NCI-H526 (cell line): ENCODE results near the gene SERTAD2.

Experiments
- DNase-seq, 2 experiments: peaks; one replicate each; lab custom pipeline; 2025; lab: John Stamatoyannopoulos, UW

SERTAD2 gene

GRCh38 chr2:64649013-64649484, 4.7 kb downstream of the SERTAD2 start:
- DNase-seq: peak; percentile 57 to 75

- peak; percentile 45 to 84 for DNase-seq
Measured at GRCh38 chr2:64646007-64646880, 7.5 kb downstream of the SERTAD2 start.

- DNase-seq: peak; percentile 78 to 90
Measured at GRCh38 chr2:64644458-64645382, 9.0 kb downstream of the SERTAD2 start.

GRCh38 chr2:64643838-64644457, 9.8 kb downstream of the SERTAD2 start:
- DNase-seq: peak in 1 of 2 experiments; percentile 18

- peak in 1 of 2 experiments; percentile 22 for DNase-seq
Measured at GRCh38 chr2:64641599-64641998, 12.1 kb downstream of the SERTAD2 start.

GRCh38 chr2:64640153-64641044, 13.3 kb downstream of the SERTAD2 start:
- DNase-seq: no peak

- DNase-seq: no peak
Measured at GRCh38 chr2:64639691-64640090, 14.0 kb downstream of the SERTAD2 start.

GRCh38 chr2:64638502-64639120, 15.1 kb downstream of the SERTAD2 start:
- no peak for DNase-seq

GRCh38 chr2:64637931-64638330, 15.8 kb downstream of the SERTAD2 start:
- no peak for DNase-seq

- DNase-seq: no peak
Measured at GRCh38 chr2:64637000-64637635, 16.6 kb downstream of the SERTAD2 start.

- no peak for DNase-seq
Measured at GRCh38 chr2:64635976-64636911, 17.5 kb downstream of the SERTAD2 start.

- no peak for DNase-seq
Measured at GRCh38 chr2:64634345-64635267, 19.1 kb downstream of the SERTAD2 start.

GRCh38 chr2:64632835-64633819, 20.6 kb downstream of the SERTAD2 start:
- DNase-seq: no peak

GRCh38 chr2:64631771-64632170, 21.9 kb downstream of the SERTAD2 start:
- DNase-seq: no peak

- DNase-seq: no peak
Measured at GRCh38 chr2:64630752-64631151, 23.0 kb downstream of the SERTAD2 start.

- peak in 1 of 2 experiments; percentile 32 for DNase-seq
Measured at GRCh38 chr2:64629875-64630274, 23.8 kb downstream of the SERTAD2 start.
